Suppressor macrophage (primary cell): ENCODE measurements around the gene ANXA6.

Source experiments
- DNase-seq, 4 experiments: peaks; one replicate each; pipeline ENCODE4 v3.0.0-alpha.2; 2020 to 2022

ANXA6 gene

DNA sequence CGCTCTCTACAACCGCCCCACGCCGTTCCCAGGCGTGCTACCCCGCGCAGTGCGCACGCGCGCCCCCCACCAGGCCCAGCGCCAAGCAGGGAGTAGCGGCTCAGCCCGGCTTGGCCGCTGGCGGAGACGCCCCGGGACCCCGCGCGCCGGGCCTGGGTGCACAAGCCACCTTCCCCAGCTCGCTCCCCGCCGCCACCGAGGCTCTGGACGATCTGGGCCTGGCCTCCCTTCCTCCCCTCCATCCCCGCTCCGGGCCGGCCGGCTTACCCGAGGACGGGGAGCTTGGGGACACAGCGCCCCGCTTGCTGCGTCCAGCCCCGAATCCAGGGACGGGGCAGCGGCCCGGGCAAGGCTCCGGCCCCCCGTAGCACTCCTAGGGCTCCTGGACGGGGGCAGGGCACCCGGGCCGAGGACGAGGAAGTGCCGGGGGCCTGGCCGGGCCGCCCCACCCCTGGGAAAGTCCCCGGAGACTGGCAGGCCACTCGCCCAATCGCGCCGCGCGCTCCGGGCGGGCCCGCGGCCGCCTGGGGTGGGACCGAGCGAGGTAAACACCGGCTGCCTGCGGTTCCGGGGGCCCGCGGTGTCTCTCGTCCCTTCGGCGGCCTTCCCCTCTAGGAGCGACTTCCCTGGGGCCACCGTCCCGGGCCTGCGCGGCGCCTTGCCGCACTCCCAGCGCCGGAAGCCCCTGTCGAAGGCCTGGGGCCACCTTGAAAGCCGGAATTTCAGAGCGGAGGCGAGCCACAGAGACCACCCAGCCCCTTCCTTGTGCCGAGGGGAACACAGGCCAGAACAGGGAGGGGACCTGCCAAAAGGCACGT, 76.8 kb downstream of the ANXA6 start, which contains the start of gene TNIP1:
Gene TNIP1 (minus strand): TSS at position 422 of the 818 bp plus-strand sequence. CDS start 15,939 bp downstream, outside the sequence.
- peak; percentile 94 to 98 (median 96) for DNase-seq

GRCh38 chr5:151079838-151080612, 77.6 kb downstream of the ANXA6 start:
- peak in 1 of 4 experiments; percentile 47 for DNase-seq

DNA sequence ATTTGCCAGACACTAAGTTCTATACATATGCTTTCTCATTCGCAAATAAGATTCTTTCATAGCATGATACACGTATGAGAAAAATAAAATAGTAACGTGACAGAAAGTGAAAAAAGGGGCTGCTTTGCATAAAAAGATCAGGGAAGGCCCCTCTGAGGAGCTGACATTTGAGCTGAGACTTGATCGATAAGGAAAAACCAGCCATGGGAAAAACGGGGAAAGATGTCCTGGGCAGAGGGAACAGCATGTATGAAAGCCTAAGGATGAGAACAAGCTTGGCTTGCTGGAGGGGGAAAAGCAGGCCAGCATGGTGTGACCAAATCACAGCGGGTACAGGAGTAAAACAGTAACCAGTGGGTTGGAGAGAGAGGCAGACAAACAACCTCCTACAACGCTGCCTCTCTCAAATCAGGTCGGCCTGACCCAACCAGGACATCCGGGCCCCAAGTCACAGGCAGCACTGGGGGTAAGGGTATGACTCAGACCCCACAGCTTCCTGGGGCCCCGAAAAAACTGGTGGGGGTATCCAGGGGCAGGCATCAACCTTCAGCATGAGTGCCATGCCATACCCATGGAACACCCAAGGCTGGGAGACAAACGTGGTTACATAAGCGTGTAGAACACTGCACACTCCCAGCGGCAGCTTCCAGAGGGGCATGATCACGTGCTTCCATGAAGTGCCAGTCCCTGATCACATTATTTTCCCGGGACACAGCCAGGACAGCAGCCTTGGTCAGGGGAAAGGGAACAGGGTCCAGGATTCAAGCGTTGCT, 78.9 kb downstream of the ANXA6 start:
- no peak for DNase-seq

- no peak for DNase-seq
Measured at GRCh38 chr5:151077967-151078366, 79.6 kb downstream of the ANXA6 start.

GRCh38 chr5:151077419-151077818, 80.2 kb downstream of the ANXA6 start:
- no peak for DNase-seq

DNA sequence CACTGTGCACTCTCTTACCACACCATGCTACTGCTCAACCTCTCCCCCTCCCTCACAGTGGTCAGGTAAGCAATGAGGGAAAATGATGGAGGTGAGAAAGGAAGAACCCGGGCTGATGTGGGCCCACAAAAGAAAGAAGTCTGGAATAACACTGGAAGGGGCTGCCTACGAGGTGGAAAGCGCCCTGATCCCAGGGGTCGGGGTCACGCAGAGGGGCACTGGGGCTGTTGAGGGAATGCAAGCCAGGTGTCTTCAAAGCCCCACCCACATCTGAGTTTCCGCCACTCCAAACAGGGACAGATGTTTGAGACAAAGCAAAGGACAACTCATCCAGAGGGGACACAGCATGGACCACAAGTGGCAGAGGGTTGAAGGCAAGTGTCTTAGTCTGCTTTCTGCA, 81.0 kb downstream of the ANXA6 start:
- DNase-seq = no peak

- DNase-seq = peak in 3 of 4 experiments; percentile 35 to 44 (median 41)
Measured at GRCh38 chr5:151075698-151076331, 81.8 kb downstream of the ANXA6 start.

DNA sequence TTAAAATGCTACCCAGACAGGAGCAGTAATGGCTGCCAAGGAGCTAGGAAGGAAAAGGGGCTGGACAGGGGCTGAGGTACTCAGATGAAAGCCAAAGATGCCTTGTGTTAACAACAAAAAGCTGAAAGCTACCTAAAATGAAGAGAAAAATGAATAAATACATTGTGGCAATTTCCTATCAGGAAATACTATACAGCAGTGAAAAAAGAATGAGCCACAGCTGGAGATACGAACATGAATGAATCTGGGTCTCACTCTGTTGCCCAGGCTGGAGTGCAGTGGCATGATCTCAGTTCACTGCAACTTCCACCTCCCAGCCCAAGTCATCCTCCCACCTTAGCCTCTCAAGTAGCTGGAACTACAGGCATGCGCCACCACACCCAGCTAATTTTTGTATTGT, 83.0 kb downstream of the ANXA6 start:
- DNase-seq = no peak

GRCh38 chr5:151073280-151073679, 84.3 kb downstream of the ANXA6 start:
- no peak for DNase-seq

DNA sequence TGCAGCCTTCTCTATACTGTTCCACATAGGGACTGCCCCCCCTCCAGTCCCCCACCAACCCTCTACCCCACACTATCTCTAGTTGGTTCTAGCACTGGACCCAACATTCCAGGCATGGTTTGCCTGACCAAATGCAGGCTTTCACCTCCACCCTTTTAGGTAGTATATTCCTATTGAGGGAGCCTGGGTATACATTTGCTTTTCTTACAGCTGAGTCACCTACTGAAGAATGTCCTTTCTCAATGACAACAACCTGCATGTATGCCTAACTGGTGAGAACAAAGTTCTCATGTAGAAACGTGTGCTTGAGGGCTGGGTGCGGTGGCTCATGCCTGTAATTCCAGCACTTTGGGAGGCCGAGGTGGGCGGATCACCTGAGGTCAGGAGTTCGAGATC, 85.0 kb downstream of the ANXA6 start:
- no peak for DNase-seq

GRCh38 chr5:151071848-151072629, 85.5 kb downstream of the ANXA6 start:
- peak in 3 of 4 experiments; percentile 27 to 37 (median 35) for DNase-seq

DNA sequence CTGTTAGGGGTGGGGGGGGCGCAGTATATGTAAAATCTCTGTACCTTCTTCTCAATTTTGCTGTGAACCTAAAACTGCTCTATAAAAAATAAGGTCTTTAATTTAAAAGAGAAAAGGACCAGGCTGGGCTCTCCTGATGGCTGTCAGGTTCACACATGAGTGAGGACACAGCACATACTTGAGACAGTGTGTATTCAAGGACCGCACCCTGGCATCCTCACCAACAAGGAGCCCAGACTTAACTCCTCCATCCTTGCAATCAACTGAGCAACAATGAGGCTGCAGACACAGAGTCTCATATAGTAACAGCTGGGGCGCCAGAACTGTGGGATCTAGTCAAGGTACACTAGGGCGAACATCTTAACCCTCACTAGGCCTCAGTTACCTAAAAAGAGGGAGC, 86.6 kb downstream of the ANXA6 start:
- DNase-seq = no peak

DNA sequence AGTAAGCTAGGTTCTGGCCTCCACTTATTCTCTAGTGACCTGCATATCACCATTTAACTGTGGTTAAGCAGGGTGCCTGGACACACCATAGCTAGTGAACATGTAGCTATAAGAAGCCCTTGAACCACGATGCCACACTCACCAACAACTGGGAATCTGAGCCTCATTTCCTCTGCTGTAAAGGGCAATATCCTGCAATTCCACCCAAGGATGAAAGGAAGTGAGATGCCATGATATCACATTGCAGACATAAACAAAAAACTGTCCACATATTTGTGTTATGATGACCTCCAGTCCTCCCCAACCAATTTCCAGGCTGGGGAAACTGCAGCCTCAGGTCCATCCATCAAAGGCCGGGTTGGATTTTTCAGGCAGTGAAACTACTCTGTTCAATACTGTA, 87.1 kb downstream of the ANXA6 start:
- DNase-seq = no peak

DNA sequence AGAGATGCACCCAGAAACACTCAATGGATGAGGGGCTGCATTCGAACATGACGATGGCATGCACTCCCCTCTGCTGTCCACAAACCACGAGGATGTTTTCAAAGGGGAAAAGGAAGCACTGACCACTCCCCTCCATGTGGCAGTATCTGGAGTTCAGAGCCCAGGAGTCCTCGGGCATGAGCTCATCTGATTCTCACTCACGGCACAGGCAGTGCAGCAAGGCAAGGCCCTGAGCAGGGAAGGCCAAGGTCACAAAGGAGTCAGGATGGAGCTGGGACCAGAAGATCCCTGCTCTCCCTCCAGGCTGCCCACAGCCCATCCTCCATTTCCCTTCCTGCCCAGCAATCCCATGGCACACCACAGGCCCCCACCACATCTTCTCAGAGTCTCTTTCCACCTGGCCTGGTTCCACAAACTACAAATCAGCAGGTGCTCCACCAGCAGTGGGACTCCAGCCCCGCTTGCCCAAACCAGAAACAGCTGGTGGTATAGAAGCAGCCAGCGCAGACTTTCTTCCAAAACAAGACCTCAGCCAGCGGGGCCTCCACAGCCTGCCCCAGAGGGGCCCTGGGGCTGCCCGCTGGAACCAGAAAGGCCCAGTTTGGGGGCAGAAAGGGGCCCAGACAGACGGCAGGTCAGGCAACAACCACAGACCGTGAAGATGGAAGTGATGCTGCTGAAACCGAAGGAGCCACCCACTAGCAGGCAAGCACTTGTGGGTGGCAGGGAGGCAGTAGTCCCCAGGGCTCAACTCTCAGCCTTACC, 89.0 kb downstream of the ANXA6 start:
- peak in 2 of 4 experiments; percentile 23 to 33 for DNase-seq

GRCh38 chr5:151067632-151068432, 89.7 kb downstream of the ANXA6 start:
- peak in 3 of 4 experiments; percentile 29 to 45 (median 30) for DNase-seq

DNA sequence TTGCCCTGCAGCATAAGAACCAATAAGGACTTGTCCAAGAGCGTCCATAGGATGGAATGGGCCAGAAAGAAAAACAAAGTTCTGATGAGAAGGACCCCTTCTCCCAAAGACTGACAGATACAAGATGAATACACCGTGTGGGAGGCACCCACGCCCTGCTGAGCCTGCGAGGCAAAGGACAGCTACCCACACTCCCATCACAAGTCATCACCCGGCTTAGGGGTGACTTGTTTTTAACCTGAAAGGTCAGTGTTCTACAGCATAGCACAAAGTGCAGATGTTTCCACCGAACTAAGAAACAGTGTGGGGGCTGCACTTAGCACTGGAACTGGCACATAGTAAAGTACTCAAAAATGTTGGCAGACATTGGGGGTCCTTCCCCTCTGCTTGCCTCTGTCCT, 90.7 kb downstream of the ANXA6 start:
- DNase-seq = peak in 3 of 4 experiments; percentile 45 to 54 (median 46)

DNA sequence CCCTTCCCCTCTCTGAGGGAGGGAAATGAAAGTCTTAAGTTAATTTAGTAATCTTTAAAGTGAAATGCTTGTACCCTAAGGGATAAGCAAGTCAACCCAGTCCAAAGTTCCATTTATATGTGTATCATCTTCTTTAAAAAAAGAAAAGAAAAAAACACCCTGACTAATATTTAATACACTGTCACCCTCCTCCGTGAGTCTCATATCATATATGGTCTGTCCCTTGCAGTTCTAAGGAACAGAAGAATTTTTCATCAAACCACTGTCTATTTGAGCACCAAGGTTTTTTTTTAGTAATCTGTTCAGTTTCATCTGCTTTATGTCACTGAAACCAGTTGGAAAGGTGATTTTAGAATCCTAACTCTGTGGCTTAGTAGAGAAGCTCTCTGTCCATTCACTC, 92.0 kb downstream of the ANXA6 start:
- DNase-seq = no peak

GRCh38 chr5:151064916-151065499, 92.6 kb downstream of the ANXA6 start:
- DNase-seq = no peak
